Naive B cell (primary cell): ENCODE data around the gene EEF2. TPM values are rescaled to one million over a fixed set of nuclear protein-coding genes. Genes with fewer than 3 reads are reported as not detected.
"Not testable (repeated sequence)": the region's sequence is repeated elsewhere in the genome, so short reads cannot be mapped to it uniquely, and the experiment has no call there.

Experiments
- ATAC-seq, 2 donors: fragments of 150-1000 bp; cut with Tn5 transposase; 2 replicates each; pipeline ENCODE4 v1.10.0; 2021; ENCODE audit warnings: low read depth in 2 of 2, mild to moderate bottlenecking in 2 of 2, moderate library complexity in 2 of 2
- DNase-seq: peaks from one replicate; pipeline ENCODE4 v3.0.0; 2022
- H3K27ac Mint-ChIP-seq, 6 donors: one replicate each; pipeline ENCODE4 v1.8.0; 2020 to 2022; ENCODE audit warnings: mild to moderate bottlenecking in 6 of 6, mixed read lengths in 6 of 6, moderate library complexity in 5 of 6, inconsistent platforms in 2 of 6
- H3K27me3 Mint-ChIP-seq, 3 donors: one replicate each; pipeline ENCODE4 v1.8.0; 2021 to 2022; ENCODE audit warnings: mixed read lengths in 3 of 3, mild to moderate bottlenecking in 1 of 3
- H3K36me3 Mint-ChIP-seq, 2 donors: one replicate each; pipeline ENCODE4 v1.8.0; 2020 to 2022; ENCODE audit warnings: mixed read lengths in 2 of 2, inconsistent platforms in 1 of 2, mild to moderate bottlenecking in 1 of 2
- H3K4me1 Mint-ChIP-seq, 3 donors: one replicate each; pipeline ENCODE4 v1.8.0; 2020 to 2022; ENCODE audit warnings: mixed read lengths in 3 of 3, inconsistent platforms in 1 of 3, mild to moderate bottlenecking in 1 of 3, moderate library complexity in 1 of 3
- H3K4me3 Mint-ChIP-seq, 8 donors: one replicate each; pipeline ENCODE4 v1.8.0; 2020 to 2022; ENCODE audit warnings: mild to moderate bottlenecking in 8 of 8, mixed read lengths in 8 of 8, moderate library complexity in 8 of 8, inconsistent platforms in 2 of 8
- H3K9me3 Mint-ChIP-seq, 7 donors: one replicate each; pipeline ENCODE4 v1.8.0; 2020 to 2022; ENCODE audit warnings: mixed read lengths in 7 of 7, mild to moderate bottlenecking in 5 of 7, inconsistent platforms in 2 of 7, moderate library complexity in 1 of 7
- polyA plus RNA-seq, 6 donors: library from polyadenylated mRNA; unstranded; fragments of 300-500 nt; fragmentation: Illumina TruSeq; gene quantifications; one replicate each; pipeline ENCODE4 v1.2.3, GENCODE V29; 2021; ENCODE audit warnings: low read depth in 6 of 6

Gene EEF2
- polyA plus RNA-seq, 6 donors from 2014 or later, result 315 to 696 (median 594) TPM

DNA sequence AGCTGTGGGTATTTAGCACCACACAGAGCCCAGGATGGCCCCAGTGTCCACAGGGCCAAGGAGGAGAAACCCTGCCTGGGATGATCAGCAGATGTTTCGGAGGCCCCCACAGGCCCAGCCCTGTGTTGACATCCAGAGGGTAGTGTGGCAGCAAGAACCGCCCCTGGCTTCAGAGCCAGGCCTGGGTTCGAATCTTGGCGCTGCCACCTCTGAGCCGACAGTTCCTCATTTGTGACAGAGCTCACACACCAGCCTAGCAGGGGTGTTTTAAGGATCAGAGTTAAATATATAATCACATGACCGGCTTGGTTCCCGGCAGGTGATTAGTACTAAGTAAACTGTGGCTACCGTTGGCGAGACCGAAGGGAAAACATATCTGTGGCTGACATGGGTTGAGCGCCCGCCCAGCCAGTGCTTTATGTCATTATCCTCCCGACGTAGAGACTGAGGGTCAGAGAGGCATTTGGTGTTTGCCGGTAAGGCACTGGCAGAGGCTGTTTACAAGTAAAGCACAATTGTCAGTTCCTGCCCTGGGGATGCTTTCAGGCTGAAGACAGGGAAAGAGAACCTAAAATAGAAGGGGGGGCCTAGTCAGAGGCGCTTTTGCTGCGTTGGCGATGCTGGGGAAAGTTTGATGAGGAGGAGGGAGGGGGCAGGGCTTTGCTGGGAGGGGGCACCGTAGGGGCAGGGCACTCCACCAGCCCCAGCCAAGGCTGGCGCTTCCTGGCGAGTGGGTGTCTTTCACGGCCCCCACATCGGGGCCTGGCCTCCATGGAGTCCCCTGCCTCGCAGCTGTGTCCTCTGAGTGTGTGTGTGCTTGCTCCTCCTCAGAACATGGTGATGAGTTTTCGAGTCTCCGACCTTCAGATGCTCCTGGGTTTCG, 27.1 kb upstream of the EEF2 start:
- Mint-ChIP-seq H3K27ac (peak overlapping the region in 3 of 6 donors; percentile 32 to 66 (median 65)), H3K4me3 (peak overlapping the region in 2 of 8 donors; percentile 30 to 47), H3K27me3 (no peaks in the 10 kb centered on the region), H3K4me1 (peaks cover 22 to 41% (median 31%) of the 10 kb centered on the region in 3 donors), H3K36me3 (no peaks in the 10 kb centered on the region), H3K9me3 (no peaks in the 10 kb centered on the region)
- DNase-seq (no peak), ATAC-seq (no peak)

- not testable (repeated sequence) for DNase-seq, H3K36me3 Mint-ChIP-seq, ATAC-seq, H3K9me3 Mint-ChIP-seq, H3K27me3 Mint-ChIP-seq
- Mint-ChIP-seq H3K27ac (peak overlapping the region in 1 of 6 donors; percentile 74), H3K4me1 (peaks cover 20 to 36% (median 32%) of the 10 kb centered on the region in 3 donors), H3K4me3 (peak overlapping the region in 5 of 8 donors; percentile 31 to 71 (median 51))
Observed at GRCh38 chr19:4011430-4011829, 26.2 kb upstream of the EEF2 start.

- H3K27me3 Mint-ChIP-seq, result no peaks in the 10 kb centered on the region
- H3K9me3 Mint-ChIP-seq, result no peaks in the 10 kb centered on the region
- H3K4me3 Mint-ChIP-seq, result peak overlapping the region in 2 of 8 donors; percentile 45 to 51
- H3K27ac Mint-ChIP-seq, result no peak overlapping the region
- no peak for DNase-seq
- H3K36me3 Mint-ChIP-seq, result no peaks in the 10 kb centered on the region
- peaks cover 20 to 33% (median 29%) of the 10 kb centered on the region in 3 donors for H3K4me1 Mint-ChIP-seq
- ATAC-seq, result no peak
Observed at GRCh38 chr19:4010808-4011110, 25.5 kb upstream of the EEF2 start.

GRCh38 chr19:4009990-4010807, 24.9 kb upstream of the EEF2 start:
- peak overlapping the region in 6 of 8 donors; percentile 37 to 92 (median 74) for H3K4me3 Mint-ChIP-seq
- H3K4me1 Mint-ChIP-seq, result peaks cover 20 to 33% (median 24%) of the 10 kb centered on the region in 3 donors
- no peaks in the 10 kb centered on the region for H3K36me3 Mint-ChIP-seq
- DNase-seq (no peak), ATAC-seq (no peak)
- H3K9me3 Mint-ChIP-seq, result no peaks in the 10 kb centered on the region
- H3K27ac Mint-ChIP-seq, result no peak overlapping the region
- no peaks in the 10 kb centered on the region for H3K27me3 Mint-ChIP-seq

DNA sequence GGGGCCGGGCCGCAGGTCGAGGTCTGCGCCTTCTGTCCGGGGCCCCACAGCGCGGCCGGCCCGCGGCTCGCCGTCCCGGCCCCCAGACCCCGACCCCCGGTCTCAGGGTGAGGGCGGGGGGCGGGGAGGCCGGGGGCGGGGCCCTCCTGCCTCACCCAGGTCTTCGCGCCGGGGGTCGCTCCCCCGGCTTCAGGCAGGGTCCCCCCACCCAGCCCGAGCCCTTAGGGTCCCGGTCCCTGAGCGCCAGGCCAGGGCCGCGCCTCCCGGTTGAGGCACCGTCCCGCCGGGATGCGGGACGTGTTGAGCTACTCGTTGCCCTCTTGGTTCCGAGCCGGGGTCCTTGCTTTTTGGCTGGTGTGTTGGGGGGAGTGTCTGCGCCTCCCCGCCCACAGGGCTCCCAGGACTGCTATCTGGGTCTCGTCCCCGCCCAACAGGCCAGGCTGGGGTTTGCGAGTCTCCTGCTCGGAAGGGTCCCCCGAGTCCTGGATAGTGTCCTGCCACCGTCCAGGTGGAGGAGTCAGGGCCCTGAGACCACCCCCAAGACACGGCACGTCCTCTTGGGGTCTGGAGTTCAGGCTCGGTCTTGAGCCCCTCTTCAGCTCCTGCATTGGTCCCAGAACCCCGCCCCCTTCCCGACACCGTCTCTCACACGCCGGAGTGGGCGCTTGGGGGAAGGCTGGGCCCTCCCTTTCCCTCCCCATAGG, 22.7 kb upstream of the EEF2 start:
- Mint-ChIP-seq H3K27me3 (no peaks in the 10 kb centered on the region), H3K27ac (peak overlapping the region in 5 of 6 donors; percentile 87 to 96 (median 92)), H3K36me3 (no peaks in the 10 kb centered on the region), H3K9me3 (no peaks in the 10 kb centered on the region), H3K4me1 (peaks cover 20 to 32% (median 24%) of the 10 kb centered on the region in 3 donors), H3K4me3 (peak overlapping the region; percentile 87 to 94 (median 88))
- ATAC-seq (peak; percentile 1 to 2), DNase-seq (no peak)

- Mint-ChIP-seq H3K36me3 (no peaks in the 10 kb centered on the region), H3K27me3 (no peaks in the 10 kb centered on the region), H3K4me1 (peaks cover 20 to 29% (median 24%) of the 10 kb centered on the region in 3 donors), H3K9me3 (no peaks in the 10 kb centered on the region), H3K27ac (peak within 1 kb of the TSS; percentile 75 to 96 (median 90)), H3K4me3 (peak within 1 kb of the TSS; percentile 87 to 94 (median 88))
- ATAC-seq, result peak; percentile 88 to 90
- DNase-seq, result peak; percentile 95
Observed at GRCh38 chr19:4007021-4007835, 22.0 kb upstream of the EEF2 start, which contains the start of gene PIAS4. Gene PIAS4, plus strand, starts transcription at chr19:4007736. Its CDS starts 25 bp downstream, at chr19:4007761.

DNA sequence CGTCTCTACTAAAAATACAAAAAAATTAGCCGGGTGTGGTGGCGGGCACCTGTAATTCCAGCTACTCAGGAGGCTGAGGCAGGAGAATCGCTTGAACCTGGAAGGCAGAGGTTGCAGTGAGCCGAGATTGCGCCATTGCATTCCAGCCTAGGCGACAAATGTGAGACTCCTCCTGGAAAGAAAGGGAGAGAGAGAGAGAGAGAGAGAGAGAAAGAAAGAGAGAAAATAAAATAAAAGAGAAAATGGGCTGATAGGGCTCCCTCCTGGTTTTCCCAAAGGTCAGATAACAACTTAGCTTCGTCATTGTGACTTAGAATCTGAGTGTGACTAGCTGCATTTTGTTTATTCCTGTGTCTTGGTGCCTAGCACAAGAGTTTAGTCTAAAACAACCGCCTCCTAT, 20.2 kb upstream of the EEF2 start:
- H3K9me3 Mint-ChIP-seq, H3K27me3 Mint-ChIP-seq, H3K36me3 Mint-ChIP-seq, ATAC-seq, DNase-seq: not testable (repeated sequence)
- H3K4me3 Mint-ChIP-seq, result peak overlapping the region in 5 of 8 donors; percentile 28 to 88 (median 51)
- H3K4me1 Mint-ChIP-seq, result peaks cover 14 to 20% (median 18%) of the 10 kb centered on the region in 3 donors
- peak overlapping the region in 1 of 6 donors; percentile 88 for H3K27ac Mint-ChIP-seq

DNA sequence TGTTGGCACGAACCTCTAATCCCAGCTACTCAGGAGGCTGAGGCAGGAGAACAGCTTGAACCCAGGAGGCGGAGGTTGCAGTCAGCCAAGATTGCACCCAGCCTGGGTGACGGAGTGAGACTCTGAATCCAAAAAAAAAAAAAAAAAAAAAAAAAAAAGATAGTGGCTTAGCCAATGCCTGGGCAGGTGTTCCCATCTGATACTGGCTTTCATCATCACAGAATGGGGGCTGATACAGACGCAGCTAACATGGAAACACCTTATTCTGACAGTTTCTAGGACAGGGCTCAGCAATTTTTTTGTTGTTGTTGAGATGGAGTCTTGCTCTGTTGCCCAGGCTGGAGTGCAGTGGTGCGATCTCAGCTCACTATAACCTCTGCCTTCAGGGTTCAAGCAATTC, 15.5 kb upstream of the EEF2 start:
- ATAC-seq, H3K27me3 Mint-ChIP-seq, H3K9me3 Mint-ChIP-seq, H3K36me3 Mint-ChIP-seq, H3K4me3 Mint-ChIP-seq, H3K4me1 Mint-ChIP-seq, DNase-seq, H3K27ac Mint-ChIP-seq: not testable (repeated sequence)

GRCh38 chr19:3998667-3999412, 13.6 kb upstream of the EEF2 start:
- DNase-seq, H3K4me1 Mint-ChIP-seq, ATAC-seq, H3K4me3 Mint-ChIP-seq, H3K36me3 Mint-ChIP-seq, H3K27ac Mint-ChIP-seq, H3K27me3 Mint-ChIP-seq, H3K9me3 Mint-ChIP-seq: not testable (repeated sequence)

DNA sequence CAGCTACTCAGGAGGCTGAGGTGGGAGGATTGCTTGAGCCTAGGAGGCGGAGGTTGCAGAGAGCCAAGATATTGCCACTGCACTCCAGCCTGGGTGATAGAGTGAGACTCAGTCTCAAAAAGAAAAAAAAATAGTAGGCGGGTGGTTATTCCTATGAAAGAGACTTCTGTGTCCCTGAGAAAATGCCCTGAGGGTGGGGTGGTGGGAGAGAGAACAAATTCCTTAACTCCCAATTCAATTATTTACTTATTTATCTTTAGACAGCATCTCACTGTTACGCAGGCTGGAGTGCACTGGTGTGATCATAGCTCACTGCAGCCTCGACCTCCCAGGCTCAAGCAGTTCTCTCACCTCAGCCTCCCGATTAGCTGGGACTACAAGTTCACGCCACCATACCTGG, 10.3 kb upstream of the EEF2 start:
- Mint-ChIP-seq H3K4me3 (no peak overlapping the region), H3K36me3 (no peaks in the 10 kb centered on the region), H3K4me1 (peaks cover 4 to 11% (median 7%) of the 10 kb centered on the region in 3 donors), H3K27ac (no peak overlapping the region), H3K9me3 (no peaks in the 10 kb centered on the region), H3K27me3 (no peaks in the 10 kb centered on the region)
- DNase-seq (no peak), ATAC-seq (no peak)

- H3K9me3 Mint-ChIP-seq, result no peaks in the 10 kb centered on the region
- DNase-seq (no peak), ATAC-seq (no peak)
- no peaks in the 10 kb centered on the region for H3K27me3 Mint-ChIP-seq
- H3K27ac Mint-ChIP-seq, result peak overlapping the region in 3 of 6 donors; percentile 29 to 91 (median 45)
- H3K36me3 Mint-ChIP-seq, result no peaks in the 10 kb centered on the region
- peaks cover 18 to 37% (median 22%) of the 10 kb centered on the region in 3 donors for H3K4me1 Mint-ChIP-seq
- peak overlapping the region in 5 of 8 donors; percentile 6 to 80 (median 63) for H3K4me3 Mint-ChIP-seq
Observed at GRCh38 chr19:3990815-3991117, 5.5 kb upstream of the EEF2 start.
